ENCODE measurements around the gene ZSWIM8. TPM values are rescaled to one million over a fixed set of nuclear protein-coding genes. Genes with fewer than 3 reads are reported as not detected.

ZSWIM8 gene
- total RNA-seq, 1 donor from 2014 or later: 165 TPM

- DNase-seq: no peak
- Mint-ChIP-seq H3K27ac (ENCODE audit: unreplicated experiment) (peak overlapping the region; percentile 52), H3K4me3 (ENCODE audit: unreplicated experiment) (peak overlapping the region; percentile 85), H3K4me1 (ENCODE audit: low read depth, unreplicated experiment) (peaks cover 1% of the 10 kb centered on the region), H3K27me3 (ENCODE audit: unreplicated experiment) (peaks cover 4% of the 10 kb centered on the region), H3K36me3 (ENCODE audit: unreplicated experiment) (peaks cover 5% of the 10 kb centered on the region), H3K9me3 (ENCODE audit: unreplicated experiment) (peaks cover 10% of the 10 kb centered on the region)
- no peak for TF ChIP-seq CTCF (IDR thresholded peaks at IDR 0.05; ENCODE audit: partially characterized antibody, unreplicated experiment)
These were observed 24.9 kb downstream of the ZSWIM8 start for GRCh38 chr10:73810358-73810734.

GRCh38 chr10:73810735-73811465 lies 25.5 kb downstream of the ZSWIM8 start:
- peaks cover 10% of the 10 kb centered on the region for H3K9me3 Mint-ChIP-seq (ENCODE audit: unreplicated experiment)
- no peak for TF ChIP-seq CTCF (IDR thresholded peaks at IDR 0.05; ENCODE audit: partially characterized antibody, unreplicated experiment)
- H3K36me3 Mint-ChIP-seq (ENCODE audit: unreplicated experiment): peaks cover 5% of the 10 kb centered on the region
- peak overlapping the region; percentile 52 for H3K27ac Mint-ChIP-seq (ENCODE audit: unreplicated experiment)
- DNase-seq: peak; percentile 37
- peaks cover 1% of the 10 kb centered on the region for H3K4me1 Mint-ChIP-seq (ENCODE audit: low read depth, unreplicated experiment)
- H3K27me3 Mint-ChIP-seq (ENCODE audit: unreplicated experiment): peaks cover 4% of the 10 kb centered on the region
- H3K4me3 Mint-ChIP-seq (ENCODE audit: unreplicated experiment): peak overlapping the region; percentile 85

- no peak for DNase-seq
- Mint-ChIP-seq H3K36me3 (ENCODE audit: unreplicated experiment) (peaks cover 5% of the 10 kb centered on the region), H3K4me3 (ENCODE audit: unreplicated experiment) (peak overlapping the region; percentile 76), H3K9me3 (ENCODE audit: unreplicated experiment) (peaks cover 10% of the 10 kb centered on the region), H3K4me1 (ENCODE audit: low read depth, unreplicated experiment) (peaks cover 1% of the 10 kb centered on the region), H3K27ac (ENCODE audit: unreplicated experiment) (no peak overlapping the region), H3K27me3 (ENCODE audit: unreplicated experiment) (peaks cover 4% of the 10 kb centered on the region)
- TF ChIP-seq CTCF (IDR thresholded peaks at IDR 0.05; ENCODE audit: partially characterized antibody, unreplicated experiment): no peak
These were observed 27.3 kb downstream of the ZSWIM8 start for GRCh38 chr10:73812657-73813056.

- Mint-ChIP-seq H3K36me3 (ENCODE audit: unreplicated experiment) (peaks cover 5% of the 10 kb centered on the region), H3K4me3 (ENCODE audit: unreplicated experiment) (no peak overlapping the region), H3K4me1 (ENCODE audit: low read depth, unreplicated experiment) (peaks cover 1% of the 10 kb centered on the region), H3K27ac (ENCODE audit: unreplicated experiment) (no peak overlapping the region), H3K9me3 (ENCODE audit: unreplicated experiment) (peaks cover 10% of the 10 kb centered on the region), H3K27me3 (ENCODE audit: unreplicated experiment) (peaks cover 4% of the 10 kb centered on the region)
- no peak for TF ChIP-seq CTCF (IDR thresholded peaks at IDR 0.05; ENCODE audit: partially characterized antibody, unreplicated experiment)
- no peak for DNase-seq
These were observed 27.9 kb downstream of the ZSWIM8 start for GRCh38 chr10:73813333-73813732.

GRCh38 chr10:73814276-73814895 lies 29.0 kb downstream of the ZSWIM8 start:
- Mint-ChIP-seq H3K4me3 (ENCODE audit: unreplicated experiment) (no peak overlapping the region), H3K36me3 (ENCODE audit: unreplicated experiment) (no peaks in the 10 kb centered on the region), H3K9me3 (ENCODE audit: unreplicated experiment) (peaks cover 10% of the 10 kb centered on the region), H3K4me1 (ENCODE audit: low read depth, unreplicated experiment) (peaks cover 6% of the 10 kb centered on the region), H3K27ac (ENCODE audit: unreplicated experiment) (no peak overlapping the region), H3K27me3 (ENCODE audit: unreplicated experiment) (peaks cover 6% of the 10 kb centered on the region)
- no peak for DNase-seq
- no peak for TF ChIP-seq CTCF (IDR thresholded peaks at IDR 0.05; ENCODE audit: partially characterized antibody, unreplicated experiment)
